Measurements from ENCODE around the gene HHATL.

HHATL gene

GRCh38 chr3:42659451-42660130, 43.0 kb downstream of the HHATL start:
- H3K4me3 ChIP-seq (ENCODE audit: low read depth, low read length): no peak overlapping the region
- TF ChIP-seq CTCF (IDR thresholded peaks at IDR 0.05; ENCODE audit: insufficient read depth, low read depth, low read length, missing control alignments): no peak
- no peak for DNase-seq (ENCODE audit: low read depth)

DNA sequence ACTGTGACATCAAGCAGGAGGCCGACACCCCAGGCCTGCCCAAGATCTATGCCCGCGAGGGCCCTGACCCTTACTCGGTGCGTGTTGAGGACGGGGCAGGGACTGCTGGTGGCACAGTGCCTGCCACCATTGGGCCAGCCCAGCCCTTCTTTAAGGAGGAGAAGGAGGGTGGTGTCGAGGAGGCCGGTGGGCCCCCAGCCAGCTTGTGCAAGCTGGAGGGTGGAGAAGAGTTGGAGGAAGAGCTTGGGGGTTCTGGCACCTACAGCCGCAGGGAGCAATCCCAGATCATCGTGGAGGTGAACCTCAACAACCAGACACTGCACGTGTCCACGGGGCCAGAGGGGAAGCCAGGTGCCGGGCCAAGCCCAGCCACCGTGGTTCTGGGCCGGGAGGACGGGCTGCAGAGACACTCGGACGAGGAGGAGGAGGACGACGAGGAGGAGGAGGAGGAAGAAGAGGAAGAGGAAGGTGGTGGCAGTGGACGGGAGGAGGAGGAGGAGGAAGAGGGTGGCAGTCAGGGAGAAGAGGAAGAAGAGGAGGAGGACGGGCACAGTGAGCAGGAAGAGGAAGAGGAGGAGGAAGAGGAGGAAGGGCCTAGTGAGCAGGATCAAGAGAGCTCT, 43.7 kb downstream of the HHATL start:
- H3K4me3 ChIP-seq (ENCODE audit: low read depth, low read length): no peak overlapping the region
- TF ChIP-seq CTCF (IDR thresholded peaks at IDR 0.05; ENCODE audit: insufficient read depth, low read depth, low read length, missing control alignments): no peak
- no peak for DNase-seq (ENCODE audit: low read depth)

GRCh38 chr3:42658091-42658770, 44.4 kb downstream of the HHATL start:
- TF ChIP-seq CTCF (IDR thresholded peaks at IDR 0.05; ENCODE audit: insufficient read depth, low read depth, low read length, missing control alignments): no peak
- no peak overlapping the region for H3K4me3 ChIP-seq (ENCODE audit: low read depth, low read length)
- no peak for DNase-seq (ENCODE audit: low read depth)

- DNase-seq (ENCODE audit: low read depth): no peak
These were observed 44.9 kb downstream of the HHATL start for GRCh38 chr3:42657675-42658074.

GRCh38 chr3:42656680-42657610, 45.7 kb downstream of the HHATL start:
- H3K4me3 ChIP-seq (ENCODE audit: low read depth, low read length): no peak overlapping the region
- no peak for TF ChIP-seq CTCF (IDR thresholded peaks at IDR 0.05; ENCODE audit: insufficient read depth, low read depth, low read length, missing control alignments)
- no peak for DNase-seq (ENCODE audit: low read depth)

More at GRCh38 chr3:42657675-42658074, 44.9 kb downstream of the HHATL start:
- no peak overlapping the region for H3K4me3 ChIP-seq (ENCODE audit: low read depth, low read length)
- TF ChIP-seq CTCF (IDR thresholded peaks at IDR 0.05; ENCODE audit: insufficient read depth, low read depth, low read length, missing control alignments): no peak

GRCh38 chr3:42655980-42656679, 46.5 kb downstream of the HHATL start:
- DNase-seq (ENCODE audit: low read depth): no peak
- no peak overlapping the region for H3K4me3 ChIP-seq (ENCODE audit: low read depth, low read length)
- no peak for TF ChIP-seq CTCF (IDR thresholded peaks at IDR 0.05; ENCODE audit: insufficient read depth, low read depth, low read length, missing control alignments)
